Omental fat pad (tissue), 4 donors: Measurements from ENCODE around the gene SDC4. TPM values are rescaled to one million over a fixed set of nuclear protein-coding genes. Genes with fewer than 3 reads are reported as not detected.
A peak's percentile ranks its signal among the peaks of the same experiment; 100 is the strongest.

Experiments used
- ATAC-seq: fragments of 150-250 bp; one replicate; pipeline ENCODE4 v1.9.1; 2016; ENCODE audit warnings: mild to moderate bottlenecking, moderate library complexity; ENCODE audit not compliant: low FRiP score
- DNase-seq: peaks from one replicate; pipeline ENCODE4 v3.0.0-alpha.2; 2019; ENCODE audit warnings: low spot score
- total RNA-seq, 4 donors: library from RNA; depleted of rRNA; stranded (reverse); fragments of >200 nt; gene quantifications; one replicate each; pipeline ENCODE4 v1.1.0, GENCODE V29; 2016
- TF ChIP-seq, protein P1 (sequence below), 3 donors: fragments of 450-650 bp; IDR thresholded peaks; one replicate each; pipeline ENCODE4 v1.5.1; 2016 to 2017; ENCODE audit warnings: antibody characterized with exemption in 3 of 3, mild to moderate bottlenecking in 3 of 3, moderate library complexity in 2 of 3

SDC4 gene
- total RNA-seq, 4 donors from 2014 or later, result 31.4 to 279 (median 103) TPM

- DNase-seq, result no peak
- no peak for ATAC-seq
- TF ChIP-seq, protein P1, sequence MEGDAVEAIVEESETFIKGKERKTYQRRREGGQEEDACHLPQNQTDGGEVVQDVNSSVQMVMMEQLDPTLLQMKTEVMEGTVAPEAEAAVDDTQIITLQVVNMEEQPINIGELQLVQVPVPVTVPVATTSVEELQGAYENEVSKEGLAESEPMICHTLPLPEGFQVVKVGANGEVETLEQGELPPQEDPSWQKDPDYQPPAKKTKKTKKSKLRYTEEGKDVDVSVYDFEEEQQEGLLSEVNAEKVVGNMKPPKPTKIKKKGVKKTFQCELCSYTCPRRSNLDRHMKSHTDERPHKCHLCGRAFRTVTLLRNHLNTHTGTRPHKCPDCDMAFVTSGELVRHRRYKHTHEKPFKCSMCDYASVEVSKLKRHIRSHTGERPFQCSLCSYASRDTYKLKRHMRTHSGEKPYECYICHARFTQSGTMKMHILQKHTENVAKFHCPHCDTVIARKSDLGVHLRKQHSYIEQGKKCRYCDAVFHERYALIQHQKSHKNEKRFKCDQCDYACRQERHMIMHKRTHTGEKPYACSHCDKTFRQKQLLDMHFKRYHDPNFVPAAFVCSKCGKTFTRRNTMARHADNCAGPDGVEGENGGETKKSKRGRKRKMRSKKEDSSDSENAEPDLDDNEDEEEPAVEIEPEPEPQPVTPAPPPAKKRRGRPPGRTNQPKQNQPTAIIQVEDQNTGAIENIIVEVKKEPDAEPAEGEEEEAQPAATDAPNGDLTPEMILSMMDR (IDR thresholded peaks at IDR 0.05), result no peak
Measured at GRCh38 chr20:45299786-45300185, 48.4 kb downstream of the SDC4 start.

- DNase-seq (no peak), ATAC-seq (no peak)
- TF ChIP-seq, protein P1 (IDR thresholded peaks at IDR 0.05), result no peak
Measured at GRCh38 chr20:45297786-45298497, 50.3 kb downstream of the SDC4 start.

DNA sequence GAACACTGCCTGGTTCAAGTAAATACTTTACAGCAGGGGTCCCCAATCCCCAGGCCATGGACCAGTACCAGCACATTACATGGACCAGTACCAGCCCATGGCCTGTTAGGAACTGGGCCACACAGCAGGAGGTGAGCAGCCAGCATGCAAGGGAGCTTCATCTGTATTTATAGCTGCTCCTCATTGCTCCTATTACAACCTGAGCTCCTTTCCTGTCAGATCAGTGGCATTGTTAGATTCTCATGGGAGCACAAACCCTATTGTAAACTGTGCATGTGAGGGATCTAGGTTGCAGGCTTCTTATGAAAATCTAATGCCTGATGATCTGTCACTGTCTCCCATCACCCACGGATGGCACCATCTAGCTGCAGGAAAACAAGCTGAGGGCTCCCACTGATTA lies 53.6 kb downstream of the SDC4 start:
- TF ChIP-seq, protein P1 (IDR thresholded peaks at IDR 0.05), result no peak
- ATAC-seq (no peak), DNase-seq (no peak)

GRCh38 chr20:45294003-45294368 lies 54.2 kb downstream of the SDC4 start:
- TF ChIP-seq, protein P1 (IDR thresholded peaks at IDR 0.05), result no peak
- no peak for ATAC-seq

GRCh38 chr20:45293041-45294002 lies 54.9 kb downstream of the SDC4 start:
- ATAC-seq (peak; percentile 75), DNase-seq (peak; percentile 83)
- TF ChIP-seq, protein P1 (IDR thresholded peaks at IDR 0.05), result peak in 2 of 3 donors; percentile 51 to 87

More at GRCh38 chr20:45294003-45294368, 54.2 kb downstream of the SDC4 start:
- no peak for DNase-seq

DNA sequence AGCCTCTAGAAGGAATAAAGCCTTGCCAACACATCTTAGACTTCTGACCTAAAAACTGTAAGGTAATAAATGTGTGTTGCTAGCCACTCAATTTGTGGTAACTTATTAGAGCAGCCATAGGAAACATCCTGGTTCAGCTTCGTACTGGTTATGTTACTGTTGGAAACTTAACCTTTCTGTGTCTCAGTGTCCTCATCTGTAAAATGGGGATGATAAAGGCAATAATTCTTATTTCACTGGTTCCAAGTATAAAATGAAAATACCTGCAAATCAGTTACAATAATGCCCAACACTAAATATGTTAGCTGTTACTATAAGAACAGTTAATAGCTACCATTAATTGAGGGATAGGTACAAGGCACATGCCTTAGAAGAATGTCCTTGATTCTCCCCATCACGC lies 55.9 kb downstream of the SDC4 start:
- DNase-seq, result no peak
- no peak for ATAC-seq
- TF ChIP-seq, protein P1 (IDR thresholded peaks at IDR 0.05), result no peak
